Activated CD8-positive, alpha-beta T cell treated with anti-CD3 and anti-CD28 coated beads for 36 hours (primary cell): Measurements from ENCODE around the gene SASH1. TPM values are rescaled to one million over a fixed set of nuclear protein-coding genes. Genes with fewer than 3 reads are reported as not detected.
A peak's percentile ranks its signal among the peaks of the same experiment; 100 is the strongest.

ENCODE experiments used
- ATAC-seq: fragments of 200-7000 bp; cut with Tn5 transposase; one replicate; pipeline ENCODE4 v1.10.0; 2021; ENCODE audit warnings: mild to moderate bottlenecking, moderate library complexity
- CTCF ChIA-PET: fragments of 350-600 bp; sonication (Branson Sonifier 250); formaldehyde crosslinking; loops from one replicate; lab custom pipeline; 2021; ENCODE audit warnings: antibody characterized with exemption; lab: Charles Lee
- POLR2A ChIA-PET: fragments of 350-600 bp; sonication (Branson Sonifier 250); formaldehyde crosslinking; loops from one replicate; lab custom pipeline; 2021; ENCODE audit warnings: antibody characterized with exemption; lab: Charles Lee
- DNase-seq: peaks from one replicate; pipeline ENCODE4 v3.0.0-alpha.2; 2020
- H3K27ac Mint-ChIP-seq: one replicate; pipeline ENCODE4 v1.8.0; 2021; ENCODE audit warnings: mild to moderate bottlenecking, mixed read lengths
- H3K27me3 Mint-ChIP-seq: one replicate; pipeline ENCODE4 v1.8.0; 2021; ENCODE audit warnings: mixed read lengths
- H3K36me3 Mint-ChIP-seq: one replicate; pipeline ENCODE4 v1.8.0; 2021; ENCODE audit warnings: low read depth, mixed read lengths
- H3K4me1 Mint-ChIP-seq: one replicate; pipeline ENCODE4 v1.8.0; 2021; ENCODE audit warnings: low read depth, mixed read lengths
- H3K4me3 Mint-ChIP-seq: one replicate; pipeline ENCODE4 v1.8.0; 2021; ENCODE audit warnings: mild to moderate bottlenecking, moderate library complexity, mixed read lengths
- H3K9me3 Mint-ChIP-seq: one replicate; pipeline ENCODE4 v1.8.0; 2021; ENCODE audit warnings: mixed read lengths
- intact Hi-C: fragments of 100-400 bp; cut with micrococcal nuclease; formaldehyde crosslinking; loops from one replicate; pipeline ENCODE4 v1.10.0; 2022
- total RNA-seq, 2 experiments: library from RNA; stranded (reverse); gene quantifications; one replicate each; pipeline ENCODE4 v1.2.3, GENCODE V29; 2021
- TF ChIP-seq, protein P1 (sequence below): fragments of 200-600 bp; IDR thresholded peaks from one replicate; pipeline ENCODE4 v1.8.0; 2022; ENCODE audit warnings: antibody characterized with exemption, mild to moderate bottlenecking

The SASH1 gene
- total RNA-seq, 2 experiments from 2014 or later: 0.04 to 0.05 TPM

DNA sequence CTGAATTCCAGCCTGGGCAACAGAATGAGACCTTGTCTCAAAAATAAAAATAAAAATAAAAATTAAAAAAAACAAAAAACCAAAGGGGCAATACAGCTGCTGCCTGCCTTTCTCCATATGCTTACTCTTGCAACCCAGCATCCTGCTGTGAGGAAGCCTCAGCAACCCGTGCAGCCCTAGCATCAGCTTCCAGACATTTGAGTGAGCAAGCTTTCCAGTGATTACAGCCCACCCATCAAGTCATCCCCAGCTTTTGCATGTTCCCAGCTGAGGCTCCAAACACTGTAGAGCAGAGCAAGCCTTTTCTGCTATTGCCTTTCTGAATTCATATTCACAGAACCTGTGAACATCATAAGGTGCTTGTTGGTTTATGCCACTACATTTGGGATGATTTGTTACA is 93.8 kb downstream of the SASH1 start:
- intact Hi-C loops: no loop called here
- H3K4me3 Mint-ChIP-seq: no peak overlapping the region
- H3K36me3 Mint-ChIP-seq: no peaks in the 10 kb centered on the region
- ChIA-PET CTCF (no interaction called here), POLR2A (no interaction called here)
- ATAC-seq: no peak
- H3K27ac Mint-ChIP-seq: no peak overlapping the region
- DNase-seq: no peak
- no peaks in the 10 kb centered on the region for H3K9me3 Mint-ChIP-seq
- TF ChIP-seq, protein P1, sequence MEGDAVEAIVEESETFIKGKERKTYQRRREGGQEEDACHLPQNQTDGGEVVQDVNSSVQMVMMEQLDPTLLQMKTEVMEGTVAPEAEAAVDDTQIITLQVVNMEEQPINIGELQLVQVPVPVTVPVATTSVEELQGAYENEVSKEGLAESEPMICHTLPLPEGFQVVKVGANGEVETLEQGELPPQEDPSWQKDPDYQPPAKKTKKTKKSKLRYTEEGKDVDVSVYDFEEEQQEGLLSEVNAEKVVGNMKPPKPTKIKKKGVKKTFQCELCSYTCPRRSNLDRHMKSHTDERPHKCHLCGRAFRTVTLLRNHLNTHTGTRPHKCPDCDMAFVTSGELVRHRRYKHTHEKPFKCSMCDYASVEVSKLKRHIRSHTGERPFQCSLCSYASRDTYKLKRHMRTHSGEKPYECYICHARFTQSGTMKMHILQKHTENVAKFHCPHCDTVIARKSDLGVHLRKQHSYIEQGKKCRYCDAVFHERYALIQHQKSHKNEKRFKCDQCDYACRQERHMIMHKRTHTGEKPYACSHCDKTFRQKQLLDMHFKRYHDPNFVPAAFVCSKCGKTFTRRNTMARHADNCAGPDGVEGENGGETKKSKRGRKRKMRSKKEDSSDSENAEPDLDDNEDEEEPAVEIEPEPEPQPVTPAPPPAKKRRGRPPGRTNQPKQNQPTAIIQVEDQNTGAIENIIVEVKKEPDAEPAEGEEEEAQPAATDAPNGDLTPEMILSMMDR: no peak
- H3K4me1 Mint-ChIP-seq: peaks cover 6% of the 10 kb centered on the region
- H3K27me3 Mint-ChIP-seq: peaks cover 24% of the 10 kb centered on the region

DNA sequence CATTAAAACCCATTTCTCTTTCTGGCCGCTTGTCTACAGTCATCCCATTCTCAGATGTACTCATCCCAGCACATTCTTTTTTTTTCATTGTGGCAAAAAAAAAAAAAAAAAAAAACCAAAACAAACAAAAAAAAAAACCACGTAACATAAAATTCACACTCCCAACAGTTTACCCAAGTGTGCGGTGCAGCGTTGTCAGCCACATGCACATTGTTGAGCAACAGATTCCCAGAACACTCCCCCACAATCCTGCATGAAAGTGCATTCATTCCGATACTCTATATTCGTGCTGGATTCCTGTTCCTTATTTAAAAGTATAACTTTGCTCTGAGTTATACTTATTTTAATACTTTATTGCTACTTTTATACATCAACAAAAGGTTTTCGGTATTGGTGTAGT is 96.0 kb downstream of the SASH1 start:
- H3K4me3 Mint-ChIP-seq: no peak overlapping the region
- ATAC-seq: no peak
- DNase-seq: no peak
- peaks cover 26% of the 10 kb centered on the region for H3K27me3 Mint-ChIP-seq
- CTCF ChIA-PET: interaction anchor here (1.1 kb wide), 1 partner anchor 26 kb away, joined by 3 read pairs; no protein-coding TSS in a partner anchor
- intact Hi-C loops: no loop called here
- no peak overlapping the region for H3K27ac Mint-ChIP-seq
- TF ChIP-seq, protein P1: no peak
- POLR2A ChIA-PET: no interaction called here
- no peaks in the 10 kb centered on the region for H3K36me3 Mint-ChIP-seq
- H3K9me3 Mint-ChIP-seq: no peaks in the 10 kb centered on the region
- peaks cover 10% of the 10 kb centered on the region for H3K4me1 Mint-ChIP-seq

DNA sequence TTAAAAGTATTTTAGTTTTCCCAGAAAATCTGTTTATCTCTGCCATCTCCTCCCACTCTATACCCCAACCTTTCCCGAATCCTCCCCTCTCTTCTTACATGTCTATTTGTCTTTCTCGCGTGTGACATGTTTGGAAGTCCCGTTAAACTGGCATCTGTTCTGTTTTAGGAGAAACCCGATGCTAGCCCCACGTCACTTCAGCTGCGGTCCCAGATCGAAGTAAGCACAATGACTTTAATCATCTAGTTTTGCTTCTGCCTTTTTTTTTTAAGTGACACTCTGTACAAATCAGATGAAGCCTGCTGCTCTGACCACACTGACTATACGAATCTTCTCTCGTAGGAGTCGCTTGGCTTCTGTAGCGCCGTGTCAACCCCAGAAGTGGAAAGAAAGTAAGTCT is 97.4 kb downstream of the SASH1 start:
- CTCF ChIA-PET: interaction anchor here (1.1 kb wide), 1 partner anchor 24 kb away, joined by 3 read pairs; no protein-coding TSS in a partner anchor
- no peak for DNase-seq
- intact Hi-C loops: no loop called here
- peaks cover 26% of the 10 kb centered on the region for H3K27me3 Mint-ChIP-seq
- ATAC-seq: no peak
- TF ChIP-seq, protein P1: no peak
- H3K4me3 Mint-ChIP-seq: no peak overlapping the region
- POLR2A ChIA-PET: no interaction called here
- H3K9me3 Mint-ChIP-seq: no peaks in the 10 kb centered on the region
- H3K27ac Mint-ChIP-seq: no peak overlapping the region
- H3K4me1 Mint-ChIP-seq: peaks cover 10% of the 10 kb centered on the region
- no peaks in the 10 kb centered on the region for H3K36me3 Mint-ChIP-seq

DNA sequence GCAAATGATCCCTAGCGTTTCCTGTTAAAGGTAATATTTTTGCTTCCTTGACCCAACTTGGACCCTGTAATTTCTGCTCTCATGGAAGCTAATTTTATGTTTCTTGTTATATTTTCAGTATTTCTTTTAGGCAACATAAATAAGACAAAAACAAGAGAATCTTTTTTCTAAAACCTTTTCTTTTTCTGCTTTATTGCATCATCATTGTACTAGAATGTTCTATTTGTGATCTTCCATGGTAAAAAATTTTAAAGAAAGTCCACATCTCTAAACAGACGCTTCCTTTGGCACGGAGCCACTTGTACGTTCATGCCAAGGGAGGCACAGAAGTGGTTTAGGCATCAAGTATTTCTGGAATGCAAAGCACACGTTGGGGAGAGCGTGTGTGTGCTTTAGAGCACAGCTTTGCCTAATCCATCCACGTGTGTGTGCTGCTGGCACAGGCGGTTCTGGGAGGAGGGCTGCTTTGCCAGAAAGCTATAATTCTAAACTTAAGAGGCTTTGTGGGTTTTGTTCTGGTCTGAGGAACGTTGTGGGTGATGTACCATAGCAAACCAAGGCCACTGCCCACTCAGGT is 98.3 kb downstream of the SASH1 start:
- ATAC-seq (no peak), DNase-seq (no peak)
- no peaks in the 10 kb centered on the region for H3K36me3 Mint-ChIP-seq
- H3K27me3 Mint-ChIP-seq: peaks cover 28% of the 10 kb centered on the region
- TF ChIP-seq, protein P1: no peak
- no peaks in the 10 kb centered on the region for H3K9me3 Mint-ChIP-seq
- intact Hi-C loops: no loop called here
- POLR2A ChIA-PET: no interaction called here
- peaks cover 10% of the 10 kb centered on the region for H3K4me1 Mint-ChIP-seq
- CTCF ChIA-PET: no interaction called here
- H3K27ac Mint-ChIP-seq: no peak overlapping the region
- H3K4me3 Mint-ChIP-seq: no peak overlapping the region

DNA sequence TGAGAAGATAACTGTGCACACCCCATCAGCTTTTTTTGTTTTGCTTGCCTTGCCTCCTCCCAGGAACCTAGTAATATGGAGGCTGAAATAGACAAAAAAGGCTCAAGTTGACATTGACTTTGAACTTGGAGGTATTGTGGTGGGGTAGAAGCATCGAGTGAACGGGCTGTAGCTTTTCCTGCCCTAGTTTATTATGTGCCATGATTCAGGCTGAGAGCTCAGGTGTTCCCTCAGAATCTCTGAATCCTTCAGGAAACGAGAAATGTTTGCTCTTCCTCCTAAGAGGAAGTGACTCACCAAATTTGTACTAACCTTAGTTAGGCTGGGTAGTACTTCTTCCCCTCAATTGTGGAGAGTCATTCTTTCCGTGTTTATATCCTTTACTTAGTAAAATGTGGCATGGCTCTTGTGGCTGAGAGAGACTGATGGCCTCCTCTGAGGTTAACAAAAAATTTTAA is 98.8 kb downstream of the SASH1 start:
- CTCF ChIA-PET: no interaction called here
- H3K27me3 Mint-ChIP-seq: peaks cover 29% of the 10 kb centered on the region
- TF ChIP-seq, protein P1: no peak
- ATAC-seq (peak; percentile 96), DNase-seq (peak; percentile 40)
- H3K36me3 Mint-ChIP-seq: no peaks in the 10 kb centered on the region
- intact Hi-C loops: no loop called here
- POLR2A ChIA-PET: no interaction called here
- no peak overlapping the region for H3K27ac Mint-ChIP-seq
- H3K4me3 Mint-ChIP-seq: no peak overlapping the region
- H3K9me3 Mint-ChIP-seq: no peaks in the 10 kb centered on the region
- H3K4me1 Mint-ChIP-seq: peaks cover 10% of the 10 kb centered on the region
